Large intestine (tissue), 3 donors: Measurements from ENCODE around the gene PTPRN2. TPM values are rescaled to one million over a fixed set of nuclear protein-coding genes. Genes with fewer than 3 reads are reported as not detected.

Source experiments
- DNase-seq, 2 donors: peaks; one replicate each; pipeline versions ENCODE4 v3.0.0 to v3.0.0-alpha.2; 2013
- H3K27ac ChIP-seq: one replicate; pipeline ENCODE4 v1.5.1; 2013; ENCODE audit warnings: low read length
- H3K27me3 ChIP-seq: 2 replicates; pipeline ENCODE4 v1.6.1; 2013; ENCODE audit warnings: low read length; ENCODE audit not compliant: control insufficient read depth, insufficient read depth
- H3K36me3 ChIP-seq: 2 replicates; pipeline ENCODE4 v1.6.1; 2013; ENCODE audit warnings: low read length; ENCODE audit not compliant: control insufficient read depth, insufficient read depth
- H3K4me1 ChIP-seq: one replicate; pipeline ENCODE4 v1.6.1; 2013; ENCODE audit warnings: low read length; ENCODE audit not compliant: control insufficient read depth, insufficient read depth
- H3K4me3 ChIP-seq: one replicate; pipeline ENCODE4 v1.5.1; 2013; ENCODE audit warnings: low read length
- H3K9me3 ChIP-seq: one replicate; pipeline ENCODE4 v1.6.1; 2013; ENCODE audit warnings: mild to moderate bottlenecking, low read depth, low read length, moderate library complexity; ENCODE audit not compliant: control insufficient read depth
- WGBS: methylation state at CpG from one replicate; pipeline ENCODE4 v1.1.5; 2013; ENCODE audit warnings: low lambda C conversion rate; ENCODE audit not compliant: insufficient coverage; 5-methylcytosine and 5-hydroxymethylcytosine counted together
- polyA plus RNA-seq: library from polyadenylated mRNA; unstranded; fragments of 120-200 nt; gene quantifications from one replicate; pipeline ENCODE4 v1.2.1, GENCODE V29; 2013

The PTPRN2 gene
- polyA plus RNA-seq, 1 donor: 13.4 TPM

GRCh38 chr7:157893535-157894044 is 694.0 kb downstream of the PTPRN2 start:
- H3K4me3 ChIP-seq: no peak overlapping the region
- H3K36me3 ChIP-seq: no peaks in the 10 kb centered on the region
- no peak for DNase-seq
- WGBS: no CpG with 5 or more reads among the region's 15 CpGs
- H3K27ac ChIP-seq: no peak overlapping the region
- H3K9me3 ChIP-seq: peaks cover 3% of the 10 kb centered on the region
- H3K27me3 ChIP-seq: no peaks in the 10 kb centered on the region
- H3K4me1 ChIP-seq: no peaks in the 10 kb centered on the region

- DNase-seq: no peak
- Histone ChIP-seq H3K4me1 (no peaks in the 10 kb centered on the region), H3K4me3 (no peak overlapping the region), H3K27ac (no peak overlapping the region), H3K27me3 (no peaks in the 10 kb centered on the region), H3K9me3 (peaks cover 2% of the 10 kb centered on the region), H3K36me3 (no peaks in the 10 kb centered on the region)
- 67% methylated on average over 1 of the region's 13 CpGs for WGBS
Observed at GRCh38 chr7:157892751-157893523, 694.7 kb downstream of the PTPRN2 start.

GRCh38 chr7:157890921-157891401 is 696.7 kb downstream of the PTPRN2 start:
- Histone ChIP-seq H3K9me3 (peaks cover 5% of the 10 kb centered on the region), H3K27ac (no peak overlapping the region), H3K36me3 (no peaks in the 10 kb centered on the region), H3K4me3 (no peak overlapping the region), H3K27me3 (no peaks in the 10 kb centered on the region), H3K4me1 (no peaks in the 10 kb centered on the region)
- WGBS: no CpG with 5 or more reads among the region's 9 CpGs
- no peak for DNase-seq

GRCh38 chr7:157889480-157889879 is 698.1 kb downstream of the PTPRN2 start:
- H3K9me3 ChIP-seq: peaks cover 14% of the 10 kb centered on the region
- no peak for DNase-seq
- WGBS: 87% methylated on average over 3 of the region's 6 CpGs
- no peaks in the 10 kb centered on the region for H3K27me3 ChIP-seq
- no peak overlapping the region for H3K27ac ChIP-seq
- no peaks in the 10 kb centered on the region for H3K36me3 ChIP-seq
- H3K4me1 ChIP-seq: no peaks in the 10 kb centered on the region
- no peak overlapping the region for H3K4me3 ChIP-seq

GRCh38 chr7:157888579-157888978 is 699.0 kb downstream of the PTPRN2 start:
- Histone ChIP-seq H3K27me3 (no peaks in the 10 kb centered on the region), H3K4me3 (no peak overlapping the region), H3K4me1 (no peaks in the 10 kb centered on the region), H3K27ac (no peak overlapping the region), H3K9me3 (peaks cover 17% of the 10 kb centered on the region), H3K36me3 (no peaks in the 10 kb centered on the region)
- no peak for DNase-seq
- WGBS: no CpG with 5 or more reads among the region's 11 CpGs

GRCh38 chr7:157887400-157887799 is 700.2 kb downstream of the PTPRN2 start:
- WGBS: no CpG with 5 or more reads among the region's 6 CpGs
- Histone ChIP-seq H3K27ac (no peak overlapping the region), H3K9me3 (peaks cover 22% of the 10 kb centered on the region), H3K4me1 (no peaks in the 10 kb centered on the region), H3K36me3 (no peaks in the 10 kb centered on the region), H3K4me3 (no peak overlapping the region), H3K27me3 (no peaks in the 10 kb centered on the region)
- no peak for DNase-seq

GRCh38 chr7:157886711-157887110 is 700.9 kb downstream of the PTPRN2 start:
- Histone ChIP-seq H3K4me1 (no peaks in the 10 kb centered on the region), H3K4me3 (no peak overlapping the region), H3K9me3 (peaks cover 23% of the 10 kb centered on the region), H3K27me3 (no peaks in the 10 kb centered on the region), H3K36me3 (no peaks in the 10 kb centered on the region), H3K27ac (no peak overlapping the region)
- DNase-seq: no peak
- no CpG with 5 or more reads among the region's 11 CpGs for WGBS

GRCh38 chr7:157886266-157886665 is 701.4 kb downstream of the PTPRN2 start:
- DNase-seq: no peak
- 93% methylated on average over 3 of the region's 9 CpGs for WGBS
- Histone ChIP-seq H3K27ac (no peak overlapping the region), H3K4me1 (no peaks in the 10 kb centered on the region), H3K27me3 (no peaks in the 10 kb centered on the region), H3K9me3 (peaks cover 23% of the 10 kb centered on the region), H3K4me3 (no peak overlapping the region), H3K36me3 (no peaks in the 10 kb centered on the region)

- H3K4me3 ChIP-seq: no peak overlapping the region
- no peaks in the 10 kb centered on the region for H3K4me1 ChIP-seq
- H3K9me3 ChIP-seq: peaks cover 23% of the 10 kb centered on the region
- WGBS: no CpG with 5 or more reads among the region's 6 CpGs
- no peaks in the 10 kb centered on the region for H3K36me3 ChIP-seq
- no peaks in the 10 kb centered on the region for H3K27me3 ChIP-seq
- H3K27ac ChIP-seq: no peak overlapping the region
- no peak for DNase-seq
Observed at GRCh38 chr7:157885140-157885539, 702.5 kb downstream of the PTPRN2 start.

GRCh38 chr7:157884461-157885062 is 703.1 kb downstream of the PTPRN2 start:
- Histone ChIP-seq H3K27me3 (no peaks in the 10 kb centered on the region), H3K27ac (no peak overlapping the region), H3K36me3 (no peaks in the 10 kb centered on the region), H3K4me1 (no peaks in the 10 kb centered on the region), H3K4me3 (no peak overlapping the region), H3K9me3 (peaks cover 23% of the 10 kb centered on the region)
- DNase-seq: no peak
- WGBS: no CpG with 5 or more reads among the region's 9 CpGs
